Measurements from ENCODE around the gene TAGLN2. TPM values are rescaled to one million over a fixed set of nuclear protein-coding genes. Genes with fewer than 3 reads are reported as not detected.
A peak's percentile ranks its signal among the peaks of the same experiment; 100 is the strongest.

Gene TAGLN2
- total and polyA plus RNA-seq, 2 experiments from 2014 or later: 122 to 292 TPM

DNA sequence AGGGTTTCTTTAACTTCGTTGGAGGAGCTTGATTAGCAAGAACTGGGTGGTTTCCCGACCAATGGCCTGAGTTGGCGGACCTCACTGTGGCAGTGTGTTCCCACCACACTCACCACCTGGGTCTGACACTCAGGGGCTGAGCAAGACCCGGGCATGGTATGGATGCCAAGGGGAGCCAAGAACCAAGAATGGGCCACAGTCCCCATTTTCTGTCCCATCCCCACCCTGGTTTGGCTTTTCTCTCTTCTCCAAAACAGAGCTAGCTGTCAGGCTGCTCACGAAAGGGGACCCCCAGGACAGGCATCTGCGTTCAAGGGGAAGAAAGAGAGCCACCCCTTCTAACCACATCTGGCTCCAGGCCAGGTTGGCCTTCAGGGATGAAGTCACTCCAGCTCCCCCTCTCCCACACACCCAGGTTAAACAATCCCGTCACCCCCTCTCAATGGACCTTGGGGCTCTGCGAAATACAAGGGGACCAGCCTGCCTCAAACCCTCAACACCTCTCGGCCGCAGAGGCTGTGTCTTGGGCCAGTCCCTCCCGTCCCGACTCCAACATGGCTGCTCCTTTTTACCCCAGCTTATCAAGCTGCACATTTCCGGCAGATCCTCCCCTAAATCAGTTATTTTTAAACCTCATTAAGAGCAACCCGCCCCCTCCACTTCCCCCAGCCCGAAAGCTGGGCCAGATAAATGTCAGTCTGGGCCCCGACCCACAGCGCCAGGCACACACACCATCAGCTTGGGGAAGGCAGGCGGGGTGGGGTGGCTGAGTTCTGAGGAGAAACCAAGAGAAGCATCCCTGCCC is 3.4 kb downstream of the TAGLN2 start:
- DNase-seq (ENCODE audit: low spot score): no peak
- H2AFZ ChIP-seq: no peak overlapping the region
- 92% methylated on average over 17 of the region's 18 CpGs for WGBS (ENCODE audit: low lambda C conversion rate, missing lambda C conversion rate)
- no peak overlapping the region for H3K4me3 ChIP-seq
- no peaks in the 10 kb centered on the region for H3K9me2 ChIP-seq (replicated peaks; ENCODE audit: insufficient read depth)
- peak overlapping the region; percentile 96 for H3K4me2 ChIP-seq
- H4K20me1 ChIP-seq (ENCODE audit: insufficient read depth, poor library complexity, severe bottlenecking): no peaks in the 10 kb centered on the region
- peaks cover 26% of the 10 kb centered on the region for H3K79me2 ChIP-seq
- no peaks in the 10 kb centered on the region for H3K9me3 ChIP-seq (ENCODE audit: low read depth)
- H3K27ac ChIP-seq: no peak overlapping the region
- peaks cover 28% of the 10 kb centered on the region for H3K4me1 ChIP-seq (ENCODE audit: insufficient read depth)
- H3K36me3 ChIP-seq (replicated peaks; ENCODE audit: insufficient read depth, low read depth): no peaks in the 10 kb centered on the region
- TF ChIP-seq EZH2 (IDR thresholded peaks at IDR 0.05; ENCODE audit: borderline replicate concordance): no peak
- TF ChIP-seq, protein P1, sequence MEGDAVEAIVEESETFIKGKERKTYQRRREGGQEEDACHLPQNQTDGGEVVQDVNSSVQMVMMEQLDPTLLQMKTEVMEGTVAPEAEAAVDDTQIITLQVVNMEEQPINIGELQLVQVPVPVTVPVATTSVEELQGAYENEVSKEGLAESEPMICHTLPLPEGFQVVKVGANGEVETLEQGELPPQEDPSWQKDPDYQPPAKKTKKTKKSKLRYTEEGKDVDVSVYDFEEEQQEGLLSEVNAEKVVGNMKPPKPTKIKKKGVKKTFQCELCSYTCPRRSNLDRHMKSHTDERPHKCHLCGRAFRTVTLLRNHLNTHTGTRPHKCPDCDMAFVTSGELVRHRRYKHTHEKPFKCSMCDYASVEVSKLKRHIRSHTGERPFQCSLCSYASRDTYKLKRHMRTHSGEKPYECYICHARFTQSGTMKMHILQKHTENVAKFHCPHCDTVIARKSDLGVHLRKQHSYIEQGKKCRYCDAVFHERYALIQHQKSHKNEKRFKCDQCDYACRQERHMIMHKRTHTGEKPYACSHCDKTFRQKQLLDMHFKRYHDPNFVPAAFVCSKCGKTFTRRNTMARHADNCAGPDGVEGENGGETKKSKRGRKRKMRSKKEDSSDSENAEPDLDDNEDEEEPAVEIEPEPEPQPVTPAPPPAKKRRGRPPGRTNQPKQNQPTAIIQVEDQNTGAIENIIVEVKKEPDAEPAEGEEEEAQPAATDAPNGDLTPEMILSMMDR (IDR thresholded peaks at IDR 0.05; ENCODE audit: poor library complexity): no peak
- TF ChIP-seq EZH2phosphoT487 (IDR thresholded peaks at IDR 0.05; ENCODE audit: low read depth, severe bottlenecking, unreplicated experiment): no peak
- H3K27me3 ChIP-seq: no peaks in the 10 kb centered on the region

DNA sequence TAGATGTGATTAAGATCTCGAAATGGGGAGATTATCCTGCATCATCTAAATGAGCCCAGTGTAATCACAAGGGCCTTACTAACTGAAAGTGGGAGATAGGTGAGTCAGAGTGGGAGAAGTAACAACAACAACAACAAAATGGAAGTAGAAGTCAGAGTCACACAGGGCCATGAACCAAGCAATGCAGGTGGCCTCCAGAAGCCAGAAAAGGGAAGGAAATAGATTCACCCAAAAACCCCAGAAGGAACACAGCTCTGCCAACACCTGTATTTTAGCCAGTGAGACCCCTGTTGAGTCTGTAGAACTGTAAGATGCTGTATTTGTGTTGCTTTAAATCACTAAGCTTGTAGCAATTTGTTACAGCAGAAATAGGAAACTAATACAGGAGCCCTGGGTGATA is 4.1 kb downstream of the TAGLN2 start:
- peaks cover 26% of the 10 kb centered on the region for H3K79me2 ChIP-seq
- no peaks in the 10 kb centered on the region for H4K20me1 ChIP-seq (ENCODE audit: insufficient read depth, poor library complexity, severe bottlenecking)
- no peak overlapping the region for H3K4me3 ChIP-seq
- H3K27ac ChIP-seq: no peak overlapping the region
- no peaks in the 10 kb centered on the region for H3K9me3 ChIP-seq (ENCODE audit: low read depth)
- no peak overlapping the region for H3K4me2 ChIP-seq
- TF ChIP-seq EZH2phosphoT487 (IDR thresholded peaks at IDR 0.05; ENCODE audit: low read depth, severe bottlenecking, unreplicated experiment) (no peak), EZH2 (IDR thresholded peaks at IDR 0.05; ENCODE audit: borderline replicate concordance) (no peak)
- TF ChIP-seq, protein P1 (IDR thresholded peaks at IDR 0.05; ENCODE audit: poor library complexity): no peak
- H3K9me2 ChIP-seq (replicated peaks; ENCODE audit: insufficient read depth): no peaks in the 10 kb centered on the region
- no peaks in the 10 kb centered on the region for H3K27me3 ChIP-seq
- peaks cover 32% of the 10 kb centered on the region for H3K4me1 ChIP-seq (ENCODE audit: insufficient read depth)
- no peaks in the 10 kb centered on the region for H3K36me3 ChIP-seq (replicated peaks; ENCODE audit: insufficient read depth, low read depth)
- no peak for DNase-seq (ENCODE audit: low spot score)
- WGBS (ENCODE audit: low lambda C conversion rate, missing lambda C conversion rate): 65% methylated on average over 1 of the region's 1 CpG
- no peak overlapping the region for H2AFZ ChIP-seq

DNA sequence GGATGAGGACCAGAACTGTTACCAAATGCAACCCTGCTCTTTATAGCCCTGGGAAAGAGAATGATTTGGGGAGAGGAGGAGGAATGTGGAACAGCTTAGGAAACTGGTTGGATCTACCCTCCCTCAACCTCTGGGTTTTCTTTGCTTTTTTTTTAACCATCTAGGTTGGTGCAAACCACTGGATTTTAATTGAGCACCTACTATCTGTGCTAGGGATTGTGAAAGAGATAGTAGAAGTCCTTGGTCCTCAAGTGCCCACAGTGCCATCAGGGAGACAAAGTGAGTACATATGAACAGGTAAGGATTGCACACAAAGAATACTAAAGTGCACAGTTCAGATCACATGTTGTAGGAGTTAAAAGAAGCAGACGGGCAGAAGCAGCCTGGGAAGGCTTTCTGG is 4.7 kb downstream of the TAGLN2 start:
- Histone ChIP-seq H3K9me3 (ENCODE audit: low read depth) (no peaks in the 10 kb centered on the region), H3K9me2 (replicated peaks; ENCODE audit: insufficient read depth) (no peaks in the 10 kb centered on the region), H2AFZ (no peak overlapping the region), H3K4me2 (no peak overlapping the region), H3K79me2 (peaks cover 26% of the 10 kb centered on the region), H3K27me3 (no peaks in the 10 kb centered on the region), H4K20me1 (ENCODE audit: insufficient read depth, poor library complexity, severe bottlenecking) (no peaks in the 10 kb centered on the region), H3K4me1 (ENCODE audit: insufficient read depth) (peaks cover 31% of the 10 kb centered on the region), H3K27ac (no peak overlapping the region), H3K36me3 (replicated peaks; ENCODE audit: insufficient read depth, low read depth) (no peaks in the 10 kb centered on the region), H3K4me3 (no peak overlapping the region)
- TF ChIP-seq EZH2phosphoT487 (IDR thresholded peaks at IDR 0.05; ENCODE audit: low read depth, severe bottlenecking, unreplicated experiment): no peak
- TF ChIP-seq, protein P1 (IDR thresholded peaks at IDR 0.05; ENCODE audit: poor library complexity): no peak
- TF ChIP-seq EZH2 (IDR thresholded peaks at IDR 0.05; ENCODE audit: borderline replicate concordance): no peak
- WGBS (ENCODE audit: low lambda C conversion rate, missing lambda C conversion rate): 95% methylated on average over 1 of the region's 1 CpG
- DNase-seq (ENCODE audit: low spot score): no peak

Data from hepatocyte (in vitro differentiated cells).